ENCODE data around the gene AFAP1L2. TPM values are rescaled to one million over a fixed set of nuclear protein-coding genes. Genes with fewer than 3 reads are reported as not detected.
"Not testable (repeated sequence)": the region's sequence is repeated elsewhere in the genome, so short reads cannot be mapped to it uniquely, and the experiment has no call there.

Gene AFAP1L2
- total RNA-seq, 1 experiment from 2014 or later = 170 TPM

DNA sequence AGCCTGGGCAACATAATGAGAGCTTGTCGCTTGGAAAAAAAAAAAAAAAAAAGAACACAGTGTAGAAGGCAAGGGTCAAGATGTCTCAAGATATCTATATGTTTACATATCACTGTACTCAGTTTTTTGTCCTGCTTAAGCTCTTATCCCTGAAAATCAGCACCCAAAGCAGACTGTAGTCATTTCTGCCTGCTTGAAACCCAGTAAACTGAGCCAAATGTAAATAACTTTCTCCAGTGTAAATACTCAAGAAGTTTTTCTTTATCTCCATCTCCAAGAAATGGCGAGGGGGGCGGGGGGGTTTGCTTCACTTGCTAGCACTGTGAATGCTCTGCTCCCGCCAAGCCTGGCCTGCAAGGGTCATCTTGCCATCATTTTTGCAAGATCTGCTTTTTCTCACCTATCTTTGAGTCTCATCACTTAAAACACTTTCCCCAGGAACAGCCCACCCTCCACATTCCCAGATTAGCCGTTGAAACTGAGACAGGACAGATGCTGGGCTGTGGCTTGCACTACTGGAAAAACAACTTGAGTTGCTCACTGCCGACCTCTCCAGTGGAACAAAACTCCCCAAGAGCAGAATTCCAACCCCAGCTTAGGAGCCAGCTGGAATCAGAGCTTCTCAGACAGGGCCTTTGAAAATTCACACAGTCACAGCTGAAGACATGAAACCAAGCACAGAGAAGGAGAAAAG, 54.6 kb downstream of the AFAP1L2 start:
- H3K27ac ChIP-seq (ENCODE audit: low read length) = peak overlapping the region; percentile 18; the same call in 1 of the 2 replicates
- TF ChIP-seq, protein P1, sequence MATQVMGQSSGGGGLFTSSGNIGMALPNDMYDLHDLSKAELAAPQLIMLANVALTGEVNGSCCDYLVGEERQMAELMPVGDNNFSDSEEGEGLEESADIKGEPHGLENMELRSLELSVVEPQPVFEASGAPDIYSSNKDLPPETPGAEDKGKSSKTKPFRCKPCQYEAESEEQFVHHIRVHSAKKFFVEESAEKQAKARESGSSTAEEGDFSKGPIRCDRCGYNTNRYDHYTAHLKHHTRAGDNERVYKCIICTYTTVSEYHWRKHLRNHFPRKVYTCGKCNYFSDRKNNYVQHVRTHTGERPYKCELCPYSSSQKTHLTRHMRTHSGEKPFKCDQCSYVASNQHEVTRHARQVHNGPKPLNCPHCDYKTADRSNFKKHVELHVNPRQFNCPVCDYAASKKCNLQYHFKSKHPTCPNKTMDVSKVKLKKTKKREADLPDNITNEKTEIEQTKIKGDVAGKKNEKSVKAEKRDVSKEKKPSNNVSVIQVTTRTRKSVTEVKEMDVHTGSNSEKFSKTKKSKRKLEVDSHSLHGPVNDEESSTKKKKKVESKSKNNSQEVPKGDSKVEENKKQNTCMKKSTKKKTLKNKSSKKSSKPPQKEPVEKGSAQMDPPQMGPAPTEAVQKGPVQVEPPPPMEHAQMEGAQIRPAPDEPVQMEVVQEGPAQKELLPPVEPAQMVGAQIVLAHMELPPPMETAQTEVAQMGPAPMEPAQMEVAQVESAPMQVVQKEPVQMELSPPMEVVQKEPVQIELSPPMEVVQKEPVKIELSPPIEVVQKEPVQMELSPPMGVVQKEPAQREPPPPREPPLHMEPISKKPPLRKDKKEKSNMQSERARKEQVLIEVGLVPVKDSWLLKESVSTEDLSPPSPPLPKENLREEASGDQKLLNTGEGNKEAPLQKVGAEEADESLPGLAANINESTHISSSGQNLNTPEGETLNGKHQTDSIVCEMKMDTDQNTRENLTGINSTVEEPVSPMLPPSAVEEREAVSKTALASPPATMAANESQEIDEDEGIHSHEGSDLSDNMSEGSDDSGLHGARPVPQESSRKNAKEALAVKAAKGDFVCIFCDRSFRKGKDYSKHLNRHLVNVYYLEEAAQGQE (IDR thresholded peaks at IDR 0.05; ENCODE audit: insufficient read depth in 1 of 2, low read depth in 2 of 2, low read length in 1 of 2) = no peak
- TF ChIP-seq POLR2AphosphoS5 (IDR thresholded peaks at IDR 0.05; ENCODE audit: low read depth, low read length) (no peak), SIN3A (IDR thresholded peaks at IDR 0.05; ENCODE audit: borderline replicate concordance, insufficient read depth, low read depth, low read length) (no peak), TCF7L2 (IDR thresholded peaks at IDR 0.05; ENCODE audit: low read depth, low read length) (no peak)
- TF ChIP-seq, protein P2, sequence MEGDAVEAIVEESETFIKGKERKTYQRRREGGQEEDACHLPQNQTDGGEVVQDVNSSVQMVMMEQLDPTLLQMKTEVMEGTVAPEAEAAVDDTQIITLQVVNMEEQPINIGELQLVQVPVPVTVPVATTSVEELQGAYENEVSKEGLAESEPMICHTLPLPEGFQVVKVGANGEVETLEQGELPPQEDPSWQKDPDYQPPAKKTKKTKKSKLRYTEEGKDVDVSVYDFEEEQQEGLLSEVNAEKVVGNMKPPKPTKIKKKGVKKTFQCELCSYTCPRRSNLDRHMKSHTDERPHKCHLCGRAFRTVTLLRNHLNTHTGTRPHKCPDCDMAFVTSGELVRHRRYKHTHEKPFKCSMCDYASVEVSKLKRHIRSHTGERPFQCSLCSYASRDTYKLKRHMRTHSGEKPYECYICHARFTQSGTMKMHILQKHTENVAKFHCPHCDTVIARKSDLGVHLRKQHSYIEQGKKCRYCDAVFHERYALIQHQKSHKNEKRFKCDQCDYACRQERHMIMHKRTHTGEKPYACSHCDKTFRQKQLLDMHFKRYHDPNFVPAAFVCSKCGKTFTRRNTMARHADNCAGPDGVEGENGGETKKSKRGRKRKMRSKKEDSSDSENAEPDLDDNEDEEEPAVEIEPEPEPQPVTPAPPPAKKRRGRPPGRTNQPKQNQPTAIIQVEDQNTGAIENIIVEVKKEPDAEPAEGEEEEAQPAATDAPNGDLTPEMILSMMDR (IDR thresholded peaks at IDR 0.05) = no peak
- H3K36me3 ChIP-seq (ENCODE audit: control insufficient read depth, insufficient read depth, low read length) = no peaks in the 10 kb centered on the region
- no TSS peak for BruUV-seq (replicated peaks)
- H3K9me3 ChIP-seq (ENCODE audit: control insufficient read depth, insufficient read depth, low read depth, low read length) = no peaks in the 10 kb centered on the region
- no peak for DNase-seq (ENCODE audit: low read depth, low spot score)
- no peak for ATAC-seq
- no peaks in the 10 kb centered on the region for H3K27me3 ChIP-seq (ENCODE audit: control insufficient read depth, insufficient read depth, low read length)
- no peak overlapping the region for H3K4me3 ChIP-seq (ENCODE audit: low read depth in 2 of 2, low read length in 2 of 2)
- in situ Hi-C loops (cut with HindIII; ENCODE audit: low pct_unique_long_range_greater_than_20kb, low sequenced_read_pairs) = no loop called here
- peaks cover 61% of the 10 kb centered on the region for H3K4me1 ChIP-seq (ENCODE audit: control insufficient read depth, insufficient read depth, low read length)
- intact Hi-C loops (cut with micrococcal nuclease; ENCODE audit: unreplicated experiment) = no loop called here
- POLR2A ChIA-PET = interaction anchor here (0.6 to 0.8 kb wide), 2 partner anchors 37 to 62 kb away, joined by 3 to 9 read pairs; no protein-coding TSS in a partner anchor
- CTCF ChIA-PET = interaction anchor here (0.5 kb wide), 1 partner anchor 22 kb away, joined by 3 read pairs; no protein-coding TSS in a partner anchor

DNA sequence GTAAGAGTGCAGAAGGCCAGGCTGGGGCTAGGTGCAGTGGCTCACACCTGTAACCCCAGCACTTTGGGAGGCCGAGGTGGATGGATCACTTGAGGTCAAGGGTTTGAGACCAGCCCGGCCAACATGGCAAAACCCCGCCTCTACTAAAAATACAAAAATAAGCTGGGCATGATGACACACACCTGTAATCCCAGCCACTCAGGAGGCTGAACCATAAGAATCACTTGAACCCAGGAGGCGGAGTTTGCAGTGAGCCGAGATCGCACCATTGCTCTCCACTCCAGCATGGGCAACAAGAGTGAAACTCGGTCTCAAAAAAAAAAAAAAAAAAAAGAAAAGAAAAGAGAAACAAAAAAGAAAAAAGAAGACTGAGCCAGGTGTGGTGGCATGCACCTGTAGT, 55.2 kb downstream of the AFAP1L2 start:
- DNase-seq (ENCODE audit: low read depth, low spot score); intact Hi-C loops (cut with micrococcal nuclease; ENCODE audit: unreplicated experiment); H3K27ac ChIP-seq (ENCODE audit: low read length); H3K27me3 ChIP-seq (ENCODE audit: control insufficient read depth, insufficient read depth, low read length); in situ Hi-C loops (cut with HindIII; ENCODE audit: low pct_unique_long_range_greater_than_20kb, low sequenced_read_pairs); H3K4me3 ChIP-seq (ENCODE audit: low read depth in 2 of 2, low read length in 2 of 2); H3K36me3 ChIP-seq (ENCODE audit: control insufficient read depth, insufficient read depth, low read length); BruUV-seq (replicated peaks); ATAC-seq; H3K9me3 ChIP-seq (ENCODE audit: control insufficient read depth, insufficient read depth, low read depth, low read length): not testable (repeated sequence)
- POLR2A ChIA-PET = interaction anchor here (0.6 to 0.8 kb wide), 2 partner anchors 38 to 61 kb away, joined by 3 to 9 read pairs; no protein-coding TSS in a partner anchor
- H3K4me1 ChIP-seq (ENCODE audit: control insufficient read depth, insufficient read depth, low read length) = peaks cover 62% of the 10 kb centered on the region
- CTCF ChIA-PET = interaction anchor here (0.5 kb wide), 1 partner anchor 21 kb away, joined by 3 read pairs; no protein-coding TSS in a partner anchor

DNA sequence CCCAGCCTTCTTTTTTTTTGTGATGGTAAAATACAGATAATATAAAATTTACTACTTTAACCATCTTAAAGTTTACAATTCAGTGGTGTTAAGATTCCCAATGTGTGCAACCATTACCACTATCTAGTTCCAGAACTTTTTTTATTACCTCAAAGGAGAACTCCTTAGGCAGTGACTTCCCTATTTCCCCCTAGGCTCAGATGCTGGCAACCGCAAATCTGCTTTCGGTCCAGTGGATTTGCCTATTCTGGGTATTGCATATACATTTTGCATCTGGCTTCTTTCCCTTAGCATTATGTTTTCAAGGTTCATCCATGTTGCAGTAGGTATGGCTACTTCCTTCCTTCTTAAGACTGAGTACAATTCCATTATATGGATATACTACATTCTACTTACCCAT, 56.5 kb downstream of the AFAP1L2 start:
- ATAC-seq (no peak), DNase-seq (ENCODE audit: low read depth, low spot score) (no peak)
- Histone ChIP-seq H3K4me1 (ENCODE audit: control insufficient read depth, insufficient read depth, low read length) (peaks cover 58% of the 10 kb centered on the region), H3K27ac (ENCODE audit: low read length) (no peak overlapping the region), H3K4me3 (ENCODE audit: low read depth in 2 of 2, low read length in 2 of 2) (no peak overlapping the region), H3K9me3 (ENCODE audit: control insufficient read depth, insufficient read depth, low read depth, low read length) (no peaks in the 10 kb centered on the region), H3K36me3 (ENCODE audit: control insufficient read depth, insufficient read depth, low read length) (no peaks in the 10 kb centered on the region), H3K27me3 (ENCODE audit: control insufficient read depth, insufficient read depth, low read length) (no peaks in the 10 kb centered on the region)
- CTCF ChIA-PET = no interaction called here
- POLR2A ChIA-PET = interaction anchor here (0.6 kb wide), 1 partner anchor 111 kb away, joined by 4 read pairs; no protein-coding TSS in a partner anchor
- no TSS peak for BruUV-seq (replicated peaks)
- in situ Hi-C loops (cut with HindIII; ENCODE audit: low pct_unique_long_range_greater_than_20kb, low sequenced_read_pairs) (no loop called here), intact Hi-C loops (cut with micrococcal nuclease; ENCODE audit: unreplicated experiment) (no loop called here)
- TF ChIP-seq, protein P1 (IDR thresholded peaks at IDR 0.05; ENCODE audit: insufficient read depth in 1 of 2, low read depth in 2 of 2, low read length in 1 of 2) = no peak
- TF ChIP-seq SIN3A (IDR thresholded peaks at IDR 0.05; ENCODE audit: borderline replicate concordance, insufficient read depth, low read depth, low read length) (no peak), POLR2AphosphoS5 (IDR thresholded peaks at IDR 0.05; ENCODE audit: low read depth, low read length) (no peak), TCF7L2 (IDR thresholded peaks at IDR 0.05; ENCODE audit: low read depth, low read length) (no peak)
- TF ChIP-seq, protein P2 (IDR thresholded peaks at IDR 0.05) = no peak

Data from Panc1 (cell line).